ENCODE data around the gene KNOP1.

The KNOP1 gene

DNA sequence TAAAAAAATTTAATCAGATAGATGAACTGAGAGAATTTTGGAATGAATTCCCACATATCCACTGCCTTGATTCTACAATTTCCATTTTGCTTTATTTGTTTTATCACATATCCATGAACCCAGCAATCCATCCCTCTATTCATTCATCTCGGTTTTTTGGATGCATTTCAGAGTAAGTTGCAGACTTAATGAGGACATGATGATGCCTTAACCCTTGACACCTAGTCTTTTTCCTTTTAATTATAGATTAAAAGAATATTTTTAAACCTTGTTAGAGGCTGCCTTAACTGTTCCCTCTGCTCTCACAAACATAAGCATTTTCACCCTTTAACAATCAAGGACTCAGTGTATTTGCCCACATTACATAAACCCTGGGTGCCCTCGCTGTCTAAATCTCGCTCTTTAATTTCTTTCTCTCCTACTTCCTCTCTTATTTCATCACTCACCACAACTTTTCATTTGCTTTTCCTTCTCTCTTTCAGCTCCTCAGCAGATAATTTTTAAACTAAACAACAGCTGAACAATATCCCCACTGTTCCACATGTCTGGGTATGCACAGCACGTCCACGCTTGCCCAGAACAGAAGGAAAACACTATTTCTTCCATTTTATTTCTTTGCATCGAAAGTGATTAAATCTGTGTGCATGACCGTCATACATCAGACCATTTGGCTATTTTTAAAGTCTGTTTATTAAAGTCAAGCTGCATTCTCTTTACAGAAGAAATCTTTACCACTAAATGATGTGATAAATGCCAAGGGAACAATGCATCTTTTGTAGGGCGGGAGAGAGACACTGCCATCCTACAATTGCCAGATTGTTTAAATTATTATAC is 40.0 kb upstream of the KNOP1 start:
- H3K27ac ChIP-seq (ENCODE audit: insufficient read depth in 1 of 2, low read depth in 1 of 2, low read length in 2 of 2, poor library complexity in 1 of 2, severe bottlenecking in 2 of 2): no peak overlapping the region

DNA sequence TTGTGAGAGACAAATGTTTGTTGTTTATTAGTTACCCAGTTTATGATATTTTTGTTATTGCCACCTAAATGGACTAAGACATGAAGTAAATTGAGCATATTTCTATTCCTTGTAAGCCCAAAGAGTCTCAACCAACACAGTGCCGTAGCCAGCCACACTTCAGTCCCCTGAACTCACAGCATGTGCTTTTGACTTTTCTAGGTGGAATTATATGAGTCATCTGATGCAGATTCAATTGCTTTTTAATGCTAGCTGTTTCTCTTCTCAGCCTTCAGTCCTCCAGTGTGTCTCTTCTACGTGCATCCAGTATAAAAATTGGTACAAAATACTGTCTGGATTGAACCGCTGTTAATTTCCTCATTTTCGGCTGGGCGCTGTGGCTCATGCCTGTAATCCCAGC is 39.0 kb upstream of the KNOP1 start:
- POLR2A ChIA-PET: no interaction called here

More for the DNA sequence above, 40.0 kb upstream of the KNOP1 start:
- Histone ChIP-seq H3K36me3 (ENCODE audit: control insufficient read depth in 4 of 4, insufficient read depth in 4 of 4, low read length in 3 of 4) (no peaks in the 10 kb centered on the region), H3K27me3 (replicated peaks in 2 of 5; ENCODE audit: control insufficient read depth in 4 of 5, insufficient read depth in 5 of 5, low read length in 4 of 5) (no peaks in the 10 kb centered on the region), H3K9me3 (ENCODE audit: control extremely low read depth in 1 of 5, control insufficient read depth in 4 of 5, insufficient read depth in 2 of 5, low read depth in 1 of 5, low read length in 4 of 5) (no peaks in the 10 kb centered on the region), H3K4me3 (ENCODE audit: control insufficient read depth in 1 of 7, extremely low read depth in 1 of 7, insufficient read depth in 4 of 7, low read depth in 2 of 7, low read length in 6 of 7) (no peak overlapping the region), H3K4me1 (ENCODE audit: control extremely low read depth in 1 of 4, control insufficient read depth in 4 of 4, insufficient read depth in 4 of 4, low read length in 3 of 4) (peaks cover 0 to 3% (median 0%) of the 10 kb centered on the region in 4 experiments)
- no peak for DNase-seq
- POLR2A ChIA-PET: no interaction called here
- CTCF ChIA-PET: no interaction called here
- 89% methylated on average over 4 of the region's 8 CpGs for WGBS (ENCODE audit: insufficient coverage)

DNA sequence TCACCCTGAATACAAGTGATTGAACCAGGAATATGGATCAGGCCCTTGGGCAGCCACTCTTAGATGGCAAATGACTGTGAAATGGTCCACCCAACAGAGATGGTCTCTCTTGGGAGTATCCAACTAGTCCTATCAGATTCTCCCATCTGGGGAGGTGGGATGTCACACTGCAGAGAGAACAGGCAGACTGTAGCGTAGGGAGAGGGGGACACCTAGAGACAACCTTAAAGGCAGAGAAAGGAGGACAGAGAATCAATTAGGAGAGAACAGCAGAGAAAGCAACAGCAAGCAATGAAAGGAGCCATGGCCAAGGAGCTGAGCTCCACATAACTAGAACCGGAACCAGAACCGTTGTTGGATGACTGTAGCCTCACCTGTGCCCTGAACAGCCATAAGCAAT is 37.2 kb upstream of the KNOP1 start:
- DNase-seq: no peak
- H3K27me3 ChIP-seq (replicated peaks in 2 of 5; ENCODE audit: control insufficient read depth in 4 of 5, insufficient read depth in 5 of 5, low read length in 4 of 5): no peaks in the 10 kb centered on the region
- no peak overlapping the region for H3K4me3 ChIP-seq (ENCODE audit: control insufficient read depth in 1 of 7, extremely low read depth in 1 of 7, insufficient read depth in 4 of 7, low read depth in 2 of 7, low read length in 6 of 7)
- WGBS (ENCODE audit: insufficient coverage): 100% methylated on average over 3 of the region's 3 CpGs
- H3K36me3 ChIP-seq (ENCODE audit: control insufficient read depth in 4 of 4, insufficient read depth in 4 of 4, low read length in 3 of 4): no peaks in the 10 kb centered on the region
- CTCF ChIA-PET: no interaction called here
- H3K27ac ChIP-seq (ENCODE audit: insufficient read depth in 1 of 2, low read depth in 1 of 2, low read length in 2 of 2, poor library complexity in 1 of 2, severe bottlenecking in 2 of 2): no peak overlapping the region
- POLR2A ChIA-PET: no interaction called here
- no peaks in the 10 kb centered on the region for H3K9me3 ChIP-seq (ENCODE audit: control extremely low read depth in 1 of 5, control insufficient read depth in 4 of 5, insufficient read depth in 2 of 5, low read depth in 1 of 5, low read length in 4 of 5)
- H3K4me1 ChIP-seq (ENCODE audit: control extremely low read depth in 1 of 4, control insufficient read depth in 4 of 4, insufficient read depth in 4 of 4, low read length in 3 of 4): peaks cover 0 to 3% (median 0%) of the 10 kb centered on the region in 4 experiments

More for the DNA sequence above, 39.0 kb upstream of the KNOP1 start:
- no peak for DNase-seq
- Histone ChIP-seq H3K4me3 (ENCODE audit: control insufficient read depth in 1 of 7, extremely low read depth in 1 of 7, insufficient read depth in 4 of 7, low read depth in 2 of 7, low read length in 6 of 7) (no peak overlapping the region), H3K9me3 (ENCODE audit: control extremely low read depth in 1 of 5, control insufficient read depth in 4 of 5, insufficient read depth in 2 of 5, low read depth in 1 of 5, low read length in 4 of 5) (no peaks in the 10 kb centered on the region), H3K36me3 (ENCODE audit: control insufficient read depth in 4 of 4, insufficient read depth in 4 of 4, low read length in 3 of 4) (no peaks in the 10 kb centered on the region), H3K27me3 (replicated peaks in 2 of 5; ENCODE audit: control insufficient read depth in 4 of 5, insufficient read depth in 5 of 5, low read length in 4 of 5) (no peaks in the 10 kb centered on the region), H3K27ac (ENCODE audit: insufficient read depth in 1 of 2, low read depth in 1 of 2, low read length in 2 of 2, poor library complexity in 1 of 2, severe bottlenecking in 2 of 2) (no peak overlapping the region), H3K4me1 (ENCODE audit: control extremely low read depth in 1 of 4, control insufficient read depth in 4 of 4, insufficient read depth in 4 of 4, low read length in 3 of 4) (peaks cover 0 to 3% (median 0%) of the 10 kb centered on the region in 4 experiments)
- 100% methylated on average over 4 of the region's 5 CpGs for WGBS (ENCODE audit: insufficient coverage)
- CTCF ChIA-PET: no interaction called here

DNA sequence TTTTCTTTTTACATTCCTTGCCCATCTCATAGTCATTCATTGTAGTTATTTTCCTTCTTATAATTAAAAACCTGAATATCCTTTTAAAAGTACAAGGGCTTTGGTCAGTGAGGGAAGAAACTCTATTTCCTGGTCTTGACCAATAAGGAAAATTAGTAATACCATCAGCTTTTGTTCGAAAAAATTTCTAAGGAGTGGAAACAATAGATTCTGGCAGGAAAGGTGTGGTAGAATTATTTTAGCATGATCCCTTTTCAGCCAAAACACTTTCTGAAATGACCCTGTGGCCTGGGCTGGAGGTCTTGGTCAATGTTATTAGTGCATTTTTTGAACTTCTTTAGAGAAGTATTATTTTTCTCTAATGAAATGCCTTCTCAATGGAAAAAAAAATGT is 36.6 kb upstream of the KNOP1 start:
- no peak for DNase-seq
- ChIA-PET POLR2A (no interaction called here), CTCF (no interaction called here)
- Histone ChIP-seq H3K4me1 (ENCODE audit: control extremely low read depth in 1 of 4, control insufficient read depth in 4 of 4, insufficient read depth in 4 of 4, low read length in 3 of 4) (peaks cover 0 to 3% (median 0%) of the 10 kb centered on the region in 4 experiments), H3K9me3 (ENCODE audit: control extremely low read depth in 1 of 5, control insufficient read depth in 4 of 5, insufficient read depth in 2 of 5, low read depth in 1 of 5, low read length in 4 of 5) (no peaks in the 10 kb centered on the region), H3K27ac (ENCODE audit: insufficient read depth in 1 of 2, low read depth in 1 of 2, low read length in 2 of 2, poor library complexity in 1 of 2, severe bottlenecking in 2 of 2) (no peak overlapping the region), H3K27me3 (replicated peaks in 2 of 5; ENCODE audit: control insufficient read depth in 4 of 5, insufficient read depth in 5 of 5, low read length in 4 of 5) (no peaks in the 10 kb centered on the region), H3K36me3 (ENCODE audit: control insufficient read depth in 4 of 4, insufficient read depth in 4 of 4, low read length in 3 of 4) (no peaks in the 10 kb centered on the region), H3K4me3 (ENCODE audit: control insufficient read depth in 1 of 7, extremely low read depth in 1 of 7, insufficient read depth in 4 of 7, low read depth in 2 of 7, low read length in 6 of 7) (no peak overlapping the region)
- 100% methylated on average over 1 of the region's 1 CpG for WGBS (ENCODE audit: insufficient coverage)

DNA sequence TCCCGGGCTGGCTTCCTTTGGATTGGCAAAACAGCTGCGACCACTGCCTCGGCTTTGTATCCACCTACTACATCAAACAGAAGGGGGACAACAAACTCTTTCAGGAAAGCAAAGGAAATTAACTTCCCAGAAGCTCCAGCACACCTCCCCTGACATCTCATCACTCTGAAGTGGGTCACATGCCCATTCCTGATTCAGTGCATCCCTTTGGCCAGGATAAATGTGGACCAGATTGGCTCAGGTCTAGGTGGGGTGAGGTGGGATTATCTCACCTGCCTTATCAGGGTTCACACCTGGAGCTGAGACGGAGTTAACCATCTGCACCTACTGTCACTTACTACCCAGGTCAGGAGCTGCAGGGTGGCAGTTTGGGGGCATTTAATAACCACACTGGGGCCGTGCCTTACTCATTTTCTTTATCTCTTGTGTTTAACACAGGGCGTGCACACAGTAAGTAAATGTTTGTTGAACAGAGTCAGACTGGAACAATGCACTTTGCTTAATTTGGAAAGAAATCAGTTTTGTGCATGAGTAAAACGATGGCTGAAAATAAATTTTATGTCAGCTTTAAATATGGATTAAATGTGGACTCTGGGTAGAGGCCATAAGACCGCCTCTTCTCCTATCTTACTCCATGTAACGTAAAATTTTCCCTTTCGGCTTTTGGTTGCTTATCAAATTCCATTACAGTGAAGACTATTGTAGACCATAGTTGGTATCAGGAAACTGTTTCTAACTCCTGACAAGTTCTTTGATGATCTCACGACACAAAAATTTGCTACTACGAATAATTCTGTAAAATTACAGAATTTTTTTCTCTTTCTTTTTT is 36.0 kb upstream of the KNOP1 start:
- no peak overlapping the region for H3K4me3 ChIP-seq (ENCODE audit: control insufficient read depth in 1 of 7, extremely low read depth in 1 of 7, insufficient read depth in 4 of 7, low read depth in 2 of 7, low read length in 6 of 7)
- H3K36me3 ChIP-seq (ENCODE audit: control insufficient read depth in 4 of 4, insufficient read depth in 4 of 4, low read length in 3 of 4): no peaks in the 10 kb centered on the region
- no peak overlapping the region for H3K27ac ChIP-seq (ENCODE audit: insufficient read depth in 1 of 2, low read depth in 1 of 2, low read length in 2 of 2, poor library complexity in 1 of 2, severe bottlenecking in 2 of 2)
- 89% methylated on average over 3 of the region's 12 CpGs for WGBS (ENCODE audit: insufficient coverage)
- H3K4me1 ChIP-seq (ENCODE audit: control extremely low read depth in 1 of 4, control insufficient read depth in 4 of 4, insufficient read depth in 4 of 4, low read length in 3 of 4): peaks cover 0 to 3% (median 0%) of the 10 kb centered on the region in 4 experiments
- CTCF ChIA-PET: no interaction called here
- no peaks in the 10 kb centered on the region for H3K9me3 ChIP-seq (ENCODE audit: control extremely low read depth in 1 of 5, control insufficient read depth in 4 of 5, insufficient read depth in 2 of 5, low read depth in 1 of 5, low read length in 4 of 5)
- POLR2A ChIA-PET: no interaction called here
- DNase-seq: no peak
- no peaks in the 10 kb centered on the region for H3K27me3 ChIP-seq (replicated peaks in 2 of 5; ENCODE audit: control insufficient read depth in 4 of 5, insufficient read depth in 5 of 5, low read length in 4 of 5)

DNA sequence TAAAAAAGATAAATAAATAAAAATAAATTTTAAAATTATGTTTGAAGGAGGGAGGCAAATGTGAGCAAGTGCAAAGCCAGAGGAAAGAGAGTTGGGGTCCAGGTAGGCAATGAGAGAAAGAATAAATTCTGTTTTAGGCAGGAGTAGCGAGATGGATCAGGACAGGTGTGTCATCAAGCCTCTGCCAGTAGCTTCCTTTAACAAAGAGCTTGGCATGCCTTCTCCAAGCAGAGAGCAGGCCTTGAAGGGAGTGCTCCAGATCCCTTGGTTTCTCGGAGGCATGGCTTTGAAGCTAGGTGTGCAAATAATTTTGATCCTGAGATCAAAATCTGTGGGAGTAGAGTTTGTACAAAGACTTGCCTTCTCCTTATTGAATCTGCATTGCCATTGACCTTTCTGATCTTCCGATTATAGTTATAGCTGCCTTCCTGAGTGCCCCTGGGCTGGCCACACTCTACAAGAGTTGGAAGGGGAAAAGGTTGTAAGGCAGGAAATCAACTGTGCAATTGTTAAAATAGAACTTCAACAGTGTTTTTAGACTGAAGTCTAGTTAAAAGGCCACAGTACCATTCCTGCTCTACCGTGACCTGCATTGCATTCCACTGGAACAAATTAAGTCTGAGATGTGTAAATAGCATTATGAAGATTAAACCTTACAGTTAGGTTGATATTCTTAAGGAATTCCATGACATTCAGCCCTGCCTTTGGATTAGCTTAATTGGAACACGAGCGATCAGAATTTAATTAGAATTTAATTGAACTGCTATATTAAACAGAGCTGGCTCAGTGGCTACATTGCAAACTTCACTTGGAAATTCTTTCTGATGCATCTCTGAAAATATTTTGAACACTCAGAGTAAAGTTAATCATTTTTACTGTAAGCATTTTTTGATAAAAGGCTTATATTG is 33.7 kb upstream of the KNOP1 start:
- Histone ChIP-seq H3K9me3 (ENCODE audit: control extremely low read depth in 1 of 5, control insufficient read depth in 4 of 5, insufficient read depth in 2 of 5, low read depth in 1 of 5, low read length in 4 of 5) (no peaks in the 10 kb centered on the region), H3K27ac (ENCODE audit: insufficient read depth in 1 of 2, low read depth in 1 of 2, low read length in 2 of 2, poor library complexity in 1 of 2, severe bottlenecking in 2 of 2) (no peak overlapping the region), H3K4me1 (ENCODE audit: control extremely low read depth in 1 of 4, control insufficient read depth in 4 of 4, insufficient read depth in 4 of 4, low read length in 3 of 4) (peaks cover 0 to under 1% (median 0%) of the 10 kb centered on the region in 4 experiments), H3K36me3 (ENCODE audit: control insufficient read depth in 4 of 4, insufficient read depth in 4 of 4, low read length in 3 of 4) (no peaks in the 10 kb centered on the region), H3K27me3 (replicated peaks in 2 of 5; ENCODE audit: control insufficient read depth in 4 of 5, insufficient read depth in 5 of 5, low read length in 4 of 5) (no peaks in the 10 kb centered on the region), H3K4me3 (ENCODE audit: control insufficient read depth in 1 of 7, extremely low read depth in 1 of 7, insufficient read depth in 4 of 7, low read depth in 2 of 7, low read length in 6 of 7) (no peak overlapping the region)
- ChIA-PET CTCF (interaction anchor here (1.0 kb wide), 1 partner anchor 21 kb away, joined by 3 read pairs; no protein-coding TSS in a partner anchor), POLR2A (no interaction called here)
- 98% methylated on average over 6 of the region's 6 CpGs for WGBS (ENCODE audit: insufficient coverage)
- no peak for DNase-seq
